Glutamatergic neuron (in vitro differentiated cells): ENCODE results near the gene KIF26B. TPM values are rescaled to one million over a fixed set of nuclear protein-coding genes. Genes with fewer than 3 reads are reported as not detected.

Experiments used
- DNase-seq: peaks from one replicate; pipeline ENCODE4 v3.0.0; 2022
- H3K27ac Mint-ChIP-seq: one replicate; pipeline ENCODE4 v1.8.0; 2020; ENCODE audit warnings: mild to moderate bottlenecking, mixed read lengths, inconsistent platforms; ENCODE audit not compliant: unreplicated experiment
- H3K27me3 Mint-ChIP-seq: one replicate; pipeline ENCODE4 v1.8.0; 2020; ENCODE audit warnings: mild to moderate bottlenecking, moderate library complexity, mixed read lengths, inconsistent platforms; ENCODE audit not compliant: unreplicated experiment
- H3K36me3 Mint-ChIP-seq: one replicate; pipeline ENCODE4 v1.8.0; 2020; ENCODE audit warnings: mild to moderate bottlenecking, mixed read lengths, inconsistent platforms; ENCODE audit not compliant: unreplicated experiment
- H3K4me1 Mint-ChIP-seq: one replicate; pipeline ENCODE4 v1.8.0; 2020; ENCODE audit warnings: mild to moderate bottlenecking, low read depth, mixed read lengths, inconsistent platforms; ENCODE audit not compliant: unreplicated experiment
- H3K4me3 Mint-ChIP-seq: one replicate; pipeline ENCODE4 v1.8.0; 2020; ENCODE audit warnings: mild to moderate bottlenecking, mixed read lengths, inconsistent platforms; ENCODE audit not compliant: unreplicated experiment
- H3K9me3 Mint-ChIP-seq: one replicate; pipeline ENCODE4 v1.8.0; 2020; ENCODE audit warnings: mild to moderate bottlenecking, moderate library complexity, mixed read lengths, inconsistent platforms; ENCODE audit not compliant: unreplicated experiment
- CTCF ChIP-seq: fragments of 200-600 bp; sonication (generic); IDR thresholded peaks from one replicate; pipeline ENCODE4 v1.5.0; 2021; ENCODE audit not compliant: partially characterized antibody, unreplicated experiment
- total RNA-seq: library from RNA; stranded (reverse); fragmentation: NEBNext Ultra II Directional; extraction: Animal tissue kit (Norgen Biotek cat#: 25700); gene quantifications from one replicate; pipeline ENCODE4 v1.2.1, GENCODE V29; 2021; ENCODE audit not compliant: unreplicated experiment

The KIF26B gene
- total RNA-seq, 1 donor from 2014 or later, result 2.4 TPM

GRCh38 chr1:245448531-245448930, 293.7 kb downstream of the KIF26B start:
- peaks cover 4% of the 10 kb centered on the region for H3K9me3 Mint-ChIP-seq
- H3K4me3 Mint-ChIP-seq, result no peak overlapping the region
- DNase-seq, result no peak
- H3K27me3 Mint-ChIP-seq, result no peaks in the 10 kb centered on the region
- no peaks in the 10 kb centered on the region for H3K4me1 Mint-ChIP-seq
- no peak for TF ChIP-seq CTCF
- no peak overlapping the region for H3K27ac Mint-ChIP-seq
- H3K36me3 Mint-ChIP-seq, result peaks cover 9% of the 10 kb centered on the region

DNA sequence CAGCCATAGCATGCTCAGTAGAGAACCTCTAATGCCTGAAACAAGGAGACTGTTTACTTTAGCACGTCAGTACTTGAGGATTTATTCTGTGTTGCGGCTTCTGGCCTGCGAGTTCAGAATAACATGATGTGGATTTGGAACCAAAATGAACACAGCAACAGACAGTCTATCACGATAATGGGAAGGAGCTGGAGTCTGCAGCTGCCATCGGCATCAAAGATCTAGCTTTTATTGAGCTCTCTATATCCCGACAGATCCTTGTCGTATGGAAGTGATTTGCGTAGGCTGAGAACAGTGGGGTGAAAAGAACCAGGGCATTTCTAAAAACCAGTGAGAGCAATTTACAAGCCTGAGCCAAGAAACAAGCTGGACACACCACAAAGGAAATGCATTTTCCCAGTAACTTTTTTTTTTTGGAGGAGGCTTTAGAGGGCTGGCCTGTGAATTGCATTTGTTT, 294.2 kb downstream of the KIF26B start:
- no peaks in the 10 kb centered on the region for H3K4me1 Mint-ChIP-seq
- TF ChIP-seq CTCF, result no peak
- no peaks in the 10 kb centered on the region for H3K27me3 Mint-ChIP-seq
- H3K4me3 Mint-ChIP-seq, result no peak overlapping the region
- H3K36me3 Mint-ChIP-seq, result peaks cover 9% of the 10 kb centered on the region
- no peak for DNase-seq
- no peak overlapping the region for H3K27ac Mint-ChIP-seq
- H3K9me3 Mint-ChIP-seq, result peaks cover 4% of the 10 kb centered on the region

GRCh38 chr1:245453541-245453940, 298.8 kb downstream of the KIF26B start:
- no peak for DNase-seq
- peaks cover 2% of the 10 kb centered on the region for H3K9me3 Mint-ChIP-seq
- peaks cover 4% of the 10 kb centered on the region for H3K36me3 Mint-ChIP-seq
- H3K27me3 Mint-ChIP-seq, result no peaks in the 10 kb centered on the region
- no peak overlapping the region for H3K4me3 Mint-ChIP-seq
- TF ChIP-seq CTCF, result no peak
- H3K4me1 Mint-ChIP-seq, result no peaks in the 10 kb centered on the region
- no peak overlapping the region for H3K27ac Mint-ChIP-seq

GRCh38 chr1:245454051-245454450, 299.3 kb downstream of the KIF26B start:
- TF ChIP-seq CTCF, result no peak
- Mint-ChIP-seq H3K9me3 (peaks cover 2% of the 10 kb centered on the region), H3K36me3 (peaks cover 4% of the 10 kb centered on the region), H3K27ac (no peak overlapping the region), H3K4me3 (no peak overlapping the region), H3K27me3 (no peaks in the 10 kb centered on the region), H3K4me1 (no peaks in the 10 kb centered on the region)
- DNase-seq, result no peak

DNA sequence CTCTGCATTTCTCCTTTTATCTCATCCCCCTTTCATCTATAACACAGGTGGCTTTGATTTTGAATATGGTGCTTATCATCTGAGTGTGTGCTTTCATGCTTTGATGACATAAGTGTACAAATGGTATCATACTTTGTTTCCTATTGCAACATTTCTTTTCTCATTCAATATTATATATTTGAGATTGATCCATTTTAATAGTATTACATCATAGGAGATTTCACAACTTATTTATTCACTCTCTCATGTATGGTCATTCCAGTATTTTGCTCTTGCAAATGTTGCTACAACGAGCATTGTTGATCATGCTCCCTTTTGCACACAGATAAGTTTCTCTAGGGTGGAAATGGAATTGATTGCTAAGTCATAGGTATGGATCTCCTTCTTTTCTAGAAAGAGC, 302.8 kb downstream of the KIF26B start:
- TF ChIP-seq CTCF, result no peak
- DNase-seq, result no peak
- no peaks in the 10 kb centered on the region for H3K27me3 Mint-ChIP-seq
- H3K36me3 Mint-ChIP-seq, result no peaks in the 10 kb centered on the region
- no peak overlapping the region for H3K27ac Mint-ChIP-seq
- H3K4me1 Mint-ChIP-seq, result no peaks in the 10 kb centered on the region
- no peak overlapping the region for H3K4me3 Mint-ChIP-seq
- H3K9me3 Mint-ChIP-seq, result peaks cover 2% of the 10 kb centered on the region
